DMS53 (cell line): Measurements from ENCODE around the gene CPT1B.

Experiments
- DNase-seq: peaks from one replicate; lab custom pipeline; 2025; lab: John Stamatoyannopoulos, UW

The CPT1B gene

DNA sequence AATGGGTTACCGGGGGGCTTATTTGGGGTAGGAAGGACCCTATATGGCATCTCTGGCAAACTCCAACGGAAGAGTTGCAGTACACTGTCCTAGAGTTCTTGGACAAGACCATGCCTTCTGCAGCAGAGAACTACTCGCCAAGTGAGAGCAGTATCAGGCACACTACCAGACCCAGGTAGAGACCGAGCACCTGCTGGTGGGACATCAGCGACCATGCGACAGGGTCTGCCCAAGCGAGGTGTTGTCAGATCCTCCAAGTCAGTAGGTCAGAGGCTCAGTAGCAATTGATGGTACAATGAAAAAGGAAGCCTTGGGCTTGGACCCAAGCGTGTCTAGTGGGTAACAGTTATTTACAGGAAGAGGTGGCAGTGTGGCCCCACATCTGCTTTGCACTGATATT is 7.6 kb upstream of the CPT1B start:
- no peak for DNase-seq

DNA sequence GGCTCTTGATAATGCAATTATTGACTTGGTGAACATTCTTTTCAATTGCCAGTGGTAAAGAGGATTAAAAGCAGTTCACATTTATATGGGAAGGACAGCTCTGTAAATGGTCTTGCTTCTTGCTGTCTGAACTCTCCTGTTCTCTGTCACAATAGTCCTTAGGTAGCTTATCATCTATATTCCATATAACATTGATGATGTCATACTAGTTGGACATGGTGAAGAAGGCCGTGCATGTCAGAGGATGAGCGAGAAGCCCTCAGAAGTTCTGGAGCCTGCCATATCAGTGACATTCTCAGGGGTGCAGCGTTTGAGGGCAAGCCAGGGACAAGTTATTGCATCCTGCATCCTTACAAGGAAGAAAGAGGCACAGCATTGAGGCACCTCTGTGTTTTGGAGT is 7.0 kb upstream of the CPT1B start:
- DNase-seq, result no peak

DNA sequence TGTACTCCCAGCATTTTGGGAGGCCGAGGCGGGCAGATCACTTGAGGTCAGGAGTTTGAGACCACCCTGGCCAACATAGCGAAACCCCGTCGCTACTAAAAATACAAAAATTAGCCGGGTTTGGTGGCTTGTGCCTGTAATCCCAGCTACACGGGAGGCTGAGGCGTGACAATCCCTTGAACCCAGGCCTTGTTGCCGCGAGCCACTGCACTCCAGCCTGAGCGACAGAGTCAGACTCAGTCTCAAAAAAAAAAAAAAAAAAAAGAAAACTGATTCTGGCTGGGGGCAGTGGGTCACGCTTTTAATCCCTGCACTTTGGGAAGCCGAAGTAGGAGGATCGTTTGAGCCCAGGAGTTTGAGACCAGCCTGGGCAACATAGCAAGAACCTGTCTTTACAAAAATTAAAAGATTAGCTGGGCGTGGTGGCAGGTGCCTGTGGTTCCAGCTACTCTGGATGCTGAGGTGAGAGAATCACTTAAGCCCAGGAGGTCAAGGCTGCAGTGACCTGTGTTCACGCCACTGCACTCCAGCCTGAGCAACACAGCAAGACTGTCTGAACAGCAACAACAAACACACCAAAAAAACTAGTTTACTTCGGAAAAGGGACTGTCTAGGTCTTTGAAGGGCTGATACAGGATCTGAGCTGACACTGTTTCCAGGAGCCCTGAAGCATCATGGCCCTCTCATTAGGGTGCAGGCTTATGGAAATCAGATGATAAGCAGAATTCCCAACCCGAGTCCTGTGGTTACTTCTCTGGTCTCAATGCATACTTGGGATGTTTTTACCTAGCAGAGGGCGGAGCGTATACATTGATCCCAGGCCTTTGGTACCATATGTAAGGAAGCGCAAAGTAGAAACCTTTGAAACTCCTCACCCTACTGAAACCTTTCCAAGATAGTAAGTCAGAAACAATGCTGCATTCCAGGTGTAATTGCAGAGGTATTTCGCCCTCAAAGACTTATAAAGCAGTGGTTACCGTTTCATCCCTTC is 6.2 kb upstream of the CPT1B start:
- no peak for DNase-seq

DNA sequence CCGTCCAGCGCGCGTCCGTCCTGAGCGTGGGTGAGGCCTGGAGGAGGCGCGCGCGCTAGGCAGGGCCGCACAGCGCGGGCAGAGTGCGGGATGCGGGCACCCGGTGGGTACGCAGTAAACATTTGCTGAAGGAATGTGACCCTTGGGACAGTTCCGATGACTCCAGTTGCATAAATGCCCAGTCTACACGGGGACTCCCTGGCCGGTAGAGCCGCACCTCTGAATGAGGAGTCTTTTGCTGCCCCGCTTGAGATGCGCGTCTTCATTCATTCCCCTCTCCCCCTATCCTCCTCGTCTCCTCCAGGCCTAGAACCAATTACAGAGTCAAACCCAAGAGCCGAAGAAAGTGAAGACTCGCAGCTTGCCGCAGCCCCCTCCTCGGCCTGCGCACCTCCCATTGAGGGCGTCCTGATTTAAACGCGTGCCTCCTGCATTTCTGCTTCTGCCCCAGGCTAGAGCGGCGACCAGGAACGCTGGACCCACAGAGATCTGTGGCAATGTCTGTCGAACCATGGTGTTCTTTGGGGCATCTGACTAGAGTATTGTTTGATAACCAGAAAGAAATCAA is 5.2 kb upstream of the CPT1B start:
- DNase-seq, result no peak

DNA sequence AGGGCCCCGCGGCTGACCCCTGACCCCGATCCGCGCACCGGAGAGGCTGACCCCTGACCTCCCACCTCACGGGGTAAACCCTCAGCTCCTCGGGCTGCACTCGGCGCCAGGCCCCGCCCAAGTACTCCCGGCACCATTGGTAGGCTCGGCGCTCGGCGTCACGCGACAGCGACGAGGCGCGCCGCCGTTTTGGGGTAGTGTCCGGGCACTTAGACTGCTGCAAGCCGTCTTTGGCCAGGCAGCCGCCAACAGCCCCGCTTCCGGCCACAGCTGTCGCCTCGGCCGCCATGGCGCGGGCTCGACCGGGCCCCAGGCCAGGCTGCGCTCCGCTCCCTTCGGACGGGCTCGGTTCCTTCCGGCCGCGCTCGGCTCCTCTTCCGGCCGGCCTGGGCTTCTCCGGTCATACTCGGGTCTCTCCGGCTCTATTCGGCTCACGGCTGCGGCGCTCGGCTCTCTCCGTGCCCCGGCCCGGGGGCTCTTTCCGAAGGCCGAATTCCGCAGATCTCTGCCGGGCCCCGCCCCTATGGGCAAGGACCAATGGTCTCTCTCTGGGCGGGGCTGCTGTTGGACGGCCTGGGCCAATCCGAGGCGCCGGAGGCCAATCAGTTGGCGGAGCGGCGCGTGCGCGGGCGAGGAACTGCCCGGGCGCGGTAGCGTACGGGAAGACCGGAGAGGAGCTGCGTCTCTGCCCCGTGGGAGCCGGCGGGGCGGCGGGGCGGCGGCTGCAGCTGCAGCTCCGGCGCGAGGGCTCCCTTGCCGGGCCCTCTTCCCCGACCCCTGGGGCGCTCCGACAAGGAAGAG is 4.5 kb upstream of the CPT1B start, which contains the start of gene CHKB:
Gene CHKB (minus strand): TSS at position 357 of the 801 bp plus-strand sequence. CDS start 68 bp downstream, at position 289.
- DNase-seq, result peak; percentile 98

DNA sequence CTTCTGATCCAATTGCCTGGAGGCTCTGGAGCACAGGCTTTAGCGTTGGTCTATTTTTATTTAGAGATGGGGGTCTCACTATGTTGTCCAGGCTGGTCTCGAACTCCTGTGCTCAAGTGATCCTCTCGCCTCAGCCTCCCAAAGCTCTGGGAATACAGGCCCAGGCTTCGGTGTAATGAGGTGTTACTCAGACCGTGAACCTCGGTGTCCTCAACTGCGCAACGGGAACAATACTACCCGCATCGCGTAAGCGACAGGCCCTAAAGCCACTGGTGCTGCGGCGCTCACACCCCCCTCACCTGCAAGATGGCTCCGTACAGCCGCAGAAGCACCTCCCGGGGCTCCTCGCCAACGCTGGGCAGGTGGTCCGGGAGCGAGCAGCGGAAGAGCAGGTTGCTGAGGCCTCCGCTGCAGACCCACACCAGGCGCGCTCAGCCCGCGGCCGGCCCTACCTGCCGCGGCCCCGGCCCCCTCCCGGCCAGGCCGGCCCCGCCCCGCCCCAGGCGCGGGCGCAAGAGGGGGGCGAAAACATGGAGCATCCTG is 3.8 kb upstream of the CPT1B start:
- DNase-seq, result peak; percentile 70

DNA sequence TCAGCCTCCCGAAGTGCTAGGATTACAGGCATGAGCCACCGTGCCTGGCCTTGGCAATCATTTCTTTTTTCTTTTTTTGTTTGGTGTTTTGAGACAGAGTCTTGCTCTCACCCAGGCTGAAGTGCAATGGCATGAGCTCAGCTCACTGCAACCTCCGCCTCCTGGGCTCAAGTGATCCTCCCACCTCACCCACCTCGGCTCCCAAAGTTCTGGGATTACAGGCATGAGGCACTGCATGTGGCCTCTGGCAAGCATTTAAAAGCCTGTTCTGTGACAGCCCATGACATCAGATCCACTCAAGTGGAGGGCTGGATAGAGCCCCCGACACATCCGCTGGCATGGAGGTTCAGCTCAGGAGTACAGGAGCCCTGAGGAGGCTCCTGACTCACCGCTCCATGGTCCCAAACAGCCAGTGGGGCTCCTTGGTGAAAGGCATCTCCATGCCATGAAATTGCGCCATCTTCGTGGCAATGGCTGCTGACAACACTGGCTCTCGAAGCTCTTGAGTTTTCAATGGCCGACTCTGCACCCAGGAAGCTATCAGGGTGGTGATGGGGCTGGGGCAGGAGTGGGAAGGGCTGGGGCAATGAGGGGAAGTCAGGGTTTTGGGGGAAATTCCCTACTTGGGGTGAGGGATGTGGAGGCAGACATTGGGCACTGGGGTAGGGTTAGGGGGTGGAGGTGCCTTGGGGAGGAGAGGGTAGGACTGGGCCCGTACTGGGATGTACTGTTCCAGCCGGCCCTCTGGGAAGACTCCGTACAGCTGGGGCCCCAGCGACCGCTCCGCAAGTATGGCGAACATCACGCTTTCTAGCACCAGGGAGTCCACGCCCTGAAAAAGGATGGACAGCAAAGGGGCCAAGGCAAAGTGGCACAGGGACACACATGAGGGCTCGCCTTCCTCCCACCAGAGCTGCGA is 3.1 kb upstream of the CPT1B start:
- no peak for DNase-seq

DNA sequence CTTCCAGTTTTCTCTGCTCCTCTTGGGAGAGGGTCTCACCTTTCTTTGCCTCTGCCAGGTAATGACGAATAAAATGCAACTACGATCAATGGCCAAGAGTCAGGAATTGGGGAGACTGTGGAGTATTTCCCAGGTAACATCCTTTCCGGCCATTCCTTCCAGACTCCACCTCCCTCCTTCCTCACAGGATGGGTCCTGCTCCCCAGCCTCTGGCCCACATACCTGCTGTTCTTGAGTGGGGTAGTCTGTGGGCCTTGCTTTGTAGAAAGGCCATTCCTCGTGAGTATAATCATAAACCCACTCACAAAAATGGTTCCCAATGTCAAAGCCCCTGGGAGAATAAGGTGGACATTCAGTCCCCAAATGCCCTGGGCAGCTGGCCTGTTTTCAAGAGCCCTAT is 1.5 kb upstream of the CPT1B start:
- no peak for DNase-seq

DNA sequence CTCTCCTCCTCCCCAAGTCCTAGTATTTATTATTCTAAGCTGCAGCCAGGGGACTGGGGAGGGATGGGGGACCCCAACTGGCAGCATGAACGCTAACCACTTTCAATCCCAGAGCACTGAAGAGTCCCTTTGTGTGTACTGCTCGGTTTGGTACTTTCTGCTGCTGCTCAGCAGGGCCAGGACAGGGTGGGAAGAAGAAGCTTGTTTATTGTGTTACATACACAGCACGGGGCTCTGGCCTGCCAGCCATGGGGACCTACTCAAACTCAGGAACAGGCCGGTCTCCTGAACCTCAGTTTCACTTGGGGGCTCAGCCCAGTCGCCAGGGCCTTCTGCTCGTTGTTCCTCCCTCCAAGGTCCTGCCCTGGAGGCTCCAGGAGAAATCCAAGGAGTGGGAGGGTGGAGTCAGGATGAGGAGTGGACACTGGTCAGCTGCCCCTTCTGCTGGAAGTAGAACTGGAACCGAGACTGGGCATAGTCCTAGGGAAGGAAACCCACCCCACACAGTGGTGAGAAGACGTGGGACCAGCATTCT is 616 bp upstream of the CPT1B start:
- DNase-seq, result no peak

DNA sequence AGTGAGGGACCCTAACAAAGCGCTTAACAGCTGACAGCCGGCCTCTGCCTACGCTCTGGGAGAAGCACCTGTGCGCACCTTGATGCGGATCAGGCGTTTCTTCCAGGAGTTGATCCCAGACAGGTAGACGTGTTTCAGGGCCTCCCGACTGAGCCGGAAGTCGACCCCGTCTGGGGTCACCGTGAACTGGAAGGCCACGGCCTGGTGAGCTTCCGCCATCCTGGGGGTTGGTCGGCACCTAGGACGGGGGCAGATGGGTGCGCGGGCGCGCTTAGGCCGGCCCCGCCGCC is 585 bp downstream of the CPT1B start:
- DNase-seq, result no peak

DNA sequence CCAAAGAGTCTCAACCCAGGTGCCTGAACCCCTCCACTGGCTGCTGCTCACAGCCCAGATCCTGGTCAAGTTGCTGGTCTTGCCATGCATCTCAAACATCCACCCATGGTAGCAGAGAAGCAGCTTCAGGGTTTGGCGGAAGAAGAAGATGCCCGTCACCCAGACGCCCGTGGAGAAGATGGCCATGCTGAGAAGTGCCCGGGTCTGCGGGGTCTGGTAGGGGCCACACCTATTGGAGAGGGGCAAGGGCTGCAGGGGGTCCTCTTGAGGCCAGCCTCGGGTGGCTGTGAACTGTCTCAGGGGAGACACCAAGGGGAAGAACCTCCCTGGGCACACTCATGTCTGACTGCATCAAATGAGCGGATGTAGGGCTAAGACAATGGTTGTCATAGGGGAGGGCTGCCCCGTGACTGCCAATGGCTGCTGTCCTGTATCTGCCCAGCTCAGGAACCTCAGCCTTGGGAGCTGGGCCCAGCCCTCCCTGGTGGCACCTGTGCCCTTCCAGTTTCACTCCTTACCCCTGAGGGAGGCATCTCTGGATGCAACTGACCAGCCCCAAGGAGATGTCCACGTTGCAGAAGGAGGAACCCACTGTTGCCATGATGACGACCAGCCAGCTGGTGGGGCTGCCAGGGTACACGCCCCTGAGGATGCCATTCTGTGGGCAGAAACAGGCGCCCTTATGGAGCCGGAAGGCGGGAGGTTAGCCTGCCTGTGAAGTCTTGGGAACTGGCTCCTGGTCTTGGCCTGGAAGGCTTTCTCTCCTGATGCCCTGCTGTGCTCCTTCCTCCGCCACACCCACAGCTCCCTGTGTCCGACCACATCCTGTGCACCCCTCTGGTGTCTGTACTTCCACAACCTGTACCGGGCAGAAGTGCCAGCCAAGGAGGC is 1.2 kb downstream of the CPT1B start:
- no peak for DNase-seq

DNA sequence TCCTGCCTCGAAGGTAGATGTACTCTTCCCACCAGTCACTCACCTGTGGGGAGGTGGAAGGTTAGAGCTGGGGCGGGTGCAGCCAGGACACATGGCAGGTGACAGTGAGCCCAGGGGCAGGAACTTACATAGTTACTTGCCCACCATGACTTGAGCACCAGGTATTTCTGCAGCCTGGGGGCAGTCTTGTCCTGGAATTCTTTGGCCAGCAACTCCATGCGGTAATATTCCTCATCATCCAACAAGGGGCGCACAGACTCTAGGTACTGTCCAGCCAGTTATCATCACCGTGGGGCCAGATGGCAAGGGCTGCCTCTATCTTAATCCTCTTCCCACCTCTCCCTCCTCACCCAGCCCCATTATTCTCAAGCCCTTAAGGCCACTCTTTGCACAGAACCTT is 2.2 kb downstream of the CPT1B start:
- DNase-seq, result peak; percentile 62

DNA sequence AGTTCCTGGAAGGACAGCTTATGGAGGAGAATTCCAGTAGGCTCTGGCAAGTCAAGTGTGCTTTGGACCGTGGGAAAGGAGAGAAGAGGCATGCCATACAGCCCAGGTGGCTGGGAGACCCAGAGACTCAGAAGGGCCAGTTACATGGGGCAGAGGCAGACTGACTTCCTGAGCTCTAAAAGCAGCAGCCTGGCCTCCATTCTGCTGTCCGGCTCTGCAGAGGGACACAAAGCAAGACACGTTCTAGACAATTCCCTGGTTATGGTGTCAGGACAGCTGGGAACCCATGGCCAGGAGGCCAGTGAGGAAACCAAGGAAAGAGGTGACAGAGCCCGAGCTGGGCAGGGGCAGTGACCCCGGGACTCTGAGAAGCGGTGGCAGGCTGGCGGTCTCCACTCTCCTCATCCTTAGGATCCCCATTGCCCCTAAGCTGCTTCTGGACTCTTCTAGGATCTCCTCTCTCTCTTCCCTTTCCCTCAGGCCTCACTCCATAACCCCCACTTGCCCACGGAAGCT is 2.7 kb downstream of the CPT1B start:
- DNase-seq, result no peak

DNA sequence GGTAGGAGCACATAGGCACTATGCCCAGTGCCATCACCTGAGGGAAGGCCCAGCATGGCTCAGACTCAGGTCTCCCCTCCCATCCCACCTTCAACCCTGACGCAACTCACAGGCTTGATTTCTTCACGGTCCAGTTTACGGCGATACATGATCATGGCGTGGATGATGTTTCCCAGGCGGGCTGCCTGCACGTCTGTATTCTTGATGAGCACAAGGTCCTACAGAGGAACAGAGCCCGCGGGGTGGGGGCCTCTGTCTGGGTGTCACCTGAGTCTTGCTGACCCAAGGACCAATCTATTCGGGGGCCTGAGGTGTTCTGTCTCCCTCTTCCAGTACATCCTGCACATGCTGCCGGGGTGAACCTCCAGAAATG is 3.9 kb downstream of the CPT1B start:
- no peak for DNase-seq

DNA sequence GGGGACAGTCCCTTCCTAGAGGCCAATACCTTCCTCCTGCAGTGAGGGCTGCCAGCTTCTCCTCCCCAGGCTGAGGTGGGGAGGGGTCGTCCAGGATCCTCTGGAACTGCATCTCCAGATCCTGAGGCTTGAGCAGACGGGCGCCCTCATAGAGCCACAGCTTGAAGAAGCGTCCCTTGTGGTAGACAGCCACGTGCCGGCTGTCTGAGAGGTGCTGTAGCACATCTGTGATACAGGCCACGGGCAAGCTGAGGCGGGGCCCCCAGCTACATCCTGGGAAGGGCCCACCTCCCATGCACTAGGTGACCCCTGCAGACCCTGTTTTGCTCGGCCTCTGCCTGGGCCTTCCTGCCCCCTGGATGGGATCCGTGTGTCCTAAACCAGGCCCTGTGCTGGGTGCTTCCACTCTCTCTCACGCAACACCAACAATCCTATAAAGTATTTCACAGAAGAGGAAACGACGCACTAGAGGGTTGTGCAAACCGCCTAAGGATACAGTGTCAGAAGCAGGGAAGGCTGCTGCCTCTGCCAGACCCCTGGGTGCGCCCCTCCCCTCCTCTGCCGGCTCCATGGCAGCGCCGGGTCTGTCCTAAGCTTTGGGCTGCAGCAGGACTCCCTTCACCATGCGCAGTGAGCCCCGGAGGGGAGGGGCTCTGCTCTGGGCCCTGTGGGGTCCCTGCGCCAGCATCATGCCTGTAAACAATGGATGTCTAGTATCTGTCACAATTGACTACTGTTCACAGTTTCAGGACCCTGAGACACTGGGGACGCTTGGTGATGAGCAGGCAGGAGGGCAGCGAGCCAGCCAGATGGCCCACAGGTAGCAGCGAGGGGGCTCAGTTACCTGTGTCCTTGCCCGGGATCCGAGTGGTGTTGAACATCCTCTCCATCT is 4.5 kb downstream of the CPT1B start:
- DNase-seq, result no peak

DNA sequence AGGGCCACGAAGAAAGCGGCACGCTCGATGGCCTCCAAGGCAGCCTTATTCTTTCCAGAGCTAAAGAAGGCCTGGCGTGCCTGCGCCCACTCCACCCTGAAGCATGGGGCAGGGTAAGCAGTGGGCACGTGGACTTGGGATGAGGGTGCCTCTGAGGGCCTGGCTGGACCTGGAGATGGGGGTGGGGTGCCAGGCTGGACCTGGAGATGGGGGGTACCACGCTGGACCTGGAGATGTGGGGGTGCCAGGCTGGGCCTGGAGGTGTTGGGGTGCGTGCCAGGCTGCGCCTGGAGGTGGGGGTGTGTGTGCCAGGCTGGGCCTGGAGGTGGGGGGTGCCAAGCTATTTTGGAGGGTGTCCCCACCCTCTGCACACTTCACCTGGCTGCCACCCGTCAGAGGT is 5.3 kb downstream of the CPT1B start:
- DNase-seq, result no peak

DNA sequence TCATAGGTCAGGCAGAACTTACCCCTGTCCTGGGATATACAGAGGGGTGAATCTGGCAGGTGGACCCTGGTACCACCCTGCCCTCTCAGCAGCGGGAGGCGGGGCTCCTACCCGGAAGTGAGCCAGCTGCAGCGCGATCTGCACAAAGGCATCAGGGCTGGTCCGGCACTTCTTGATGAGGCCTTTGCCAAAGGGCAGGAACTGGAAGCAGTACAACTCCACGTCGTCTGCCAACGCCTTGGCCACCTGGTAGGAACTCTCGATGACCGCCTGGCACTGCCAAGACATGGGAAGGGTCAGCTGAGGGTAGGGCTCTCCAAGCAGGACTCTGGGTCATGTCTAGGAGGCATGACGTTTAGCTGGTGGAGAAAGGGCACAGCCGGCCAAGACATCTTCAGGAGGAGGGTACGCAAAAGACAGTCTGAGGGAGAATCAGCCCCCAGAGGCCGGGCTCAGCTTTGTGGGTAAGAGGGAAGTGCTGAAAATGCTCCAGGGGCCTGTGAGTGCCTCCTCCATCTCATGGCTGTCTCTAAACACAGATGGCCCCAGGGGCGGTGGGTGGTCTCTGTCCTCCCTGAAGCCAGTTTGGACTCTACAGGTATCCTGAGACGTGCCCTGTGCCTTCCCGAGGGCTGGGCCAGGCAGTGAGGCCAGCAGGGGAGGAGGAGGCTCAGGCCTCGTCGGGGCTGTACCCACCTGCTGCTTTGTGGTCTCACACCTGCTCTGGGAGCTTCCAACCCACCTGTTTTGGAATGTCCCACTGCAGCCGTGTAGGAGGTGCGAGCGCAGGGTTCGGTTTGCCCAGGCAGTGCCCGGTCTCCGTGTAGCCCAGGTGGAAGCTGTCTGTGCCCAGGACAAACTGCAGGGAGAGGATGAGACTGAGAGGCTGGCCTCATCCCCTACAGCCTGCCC is 6.7 kb downstream of the CPT1B start:
- no peak for DNase-seq

DNA sequence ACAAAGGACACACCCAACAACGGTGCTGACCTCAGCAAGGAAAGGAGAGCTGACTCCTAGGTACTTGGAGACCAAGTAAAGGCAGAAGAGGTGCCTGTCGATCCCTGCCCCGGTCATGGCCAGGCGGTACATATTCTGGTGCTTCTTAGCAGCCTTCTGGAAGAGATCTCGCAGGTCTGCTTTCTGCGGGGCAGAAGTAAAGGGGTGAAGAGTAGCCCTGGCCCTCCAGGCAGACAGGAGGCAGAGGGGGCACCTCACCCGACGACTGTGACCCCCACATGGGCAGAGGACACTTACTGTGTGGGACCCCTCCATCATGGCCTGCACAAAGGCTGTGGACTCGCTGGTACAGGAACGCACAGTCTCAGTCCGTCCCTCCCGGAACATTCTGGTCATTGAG is 7.4 kb downstream of the CPT1B start:
- DNase-seq, result no peak
